Epithelial cell of proximal tubule (primary cell): ENCODE results near the gene PPP1CA. TPM values are rescaled to one million over a fixed set of nuclear protein-coding genes. Genes with fewer than 3 reads are reported as not detected.

Experiments used
- DNase-seq: peaks from one replicate; pipeline ENCODE4 v3.0.0-alpha.2; 2011; ENCODE audit warnings: low read depth
- H3K4me3 ChIP-seq: 2 replicates; pipeline ENCODE4 v1.5.1; 2011; ENCODE audit warnings: low read depth, mild to moderate bottlenecking, low read length
- CTCF ChIP-seq: conservative IDR thresholded peaks from 2 replicates; pipeline ENCODE4 v1.5.1; 2012; ENCODE audit warnings: low read depth, mild to moderate bottlenecking, low read length
- total RNA-seq: library from RNA; depleted of rRNA; stranded (reverse); fragments of >200 nt; gene quantifications from 2 replicates; pipeline ENCODE4 v1.2.3, GENCODE V29; 2015

Gene PPP1CA
- total RNA-seq, 1 donor from 2014 or later, result 359 TPM

- TF ChIP-seq CTCF, result no peak
- no peak for DNase-seq
- no peak overlapping the region for H3K4me3 ChIP-seq
Measured at GRCh38 chr11:67423891-67424613, 22.4 kb upstream of the PPP1CA start.

DNA sequence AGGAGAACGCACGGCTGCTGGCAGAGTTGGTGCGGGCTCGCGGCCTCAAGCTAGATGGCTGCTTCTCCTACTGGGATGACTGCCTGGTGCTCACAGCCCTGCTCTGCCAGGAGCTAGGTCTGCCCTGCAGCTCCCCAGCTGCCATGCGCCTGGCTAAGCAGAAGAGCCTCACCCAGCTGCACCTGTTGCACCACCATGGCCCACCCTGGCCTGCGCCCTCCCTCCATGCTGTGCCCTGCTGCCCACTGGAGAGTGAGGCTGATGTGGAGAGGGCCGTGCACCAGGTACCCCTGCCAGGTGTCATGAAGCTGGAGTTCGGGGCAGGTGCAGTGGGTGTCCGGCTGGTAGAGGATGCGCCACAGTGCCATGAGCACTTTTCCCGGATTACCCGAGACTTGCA, 21.8 kb upstream of the PPP1CA start:
- H3K4me3 ChIP-seq, result no peak overlapping the region
- no peak for TF ChIP-seq CTCF
- no peak for DNase-seq

DNA sequence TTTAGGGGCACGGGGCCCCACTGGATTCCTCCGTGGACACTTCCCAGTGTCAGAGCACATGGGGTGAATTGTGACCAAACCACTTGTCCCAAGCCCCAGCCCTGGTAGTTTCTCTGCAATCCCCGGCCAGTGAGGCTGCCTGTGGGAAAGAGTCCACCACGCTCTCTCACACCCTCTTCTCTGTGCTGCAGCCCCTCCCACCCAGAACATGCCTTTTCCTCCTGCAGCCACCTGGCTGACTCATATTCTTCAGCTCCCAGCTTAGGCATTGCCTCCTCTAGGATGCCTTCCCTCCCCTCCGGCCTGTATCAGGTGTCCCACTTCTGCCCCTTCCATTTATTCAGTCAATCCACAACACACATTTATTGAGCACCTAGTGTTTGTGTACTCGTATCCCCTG, 21.2 kb upstream of the PPP1CA start:
- DNase-seq, result no peak
- H3K4me3 ChIP-seq, result no peak overlapping the region
- TF ChIP-seq CTCF, result no peak

DNA sequence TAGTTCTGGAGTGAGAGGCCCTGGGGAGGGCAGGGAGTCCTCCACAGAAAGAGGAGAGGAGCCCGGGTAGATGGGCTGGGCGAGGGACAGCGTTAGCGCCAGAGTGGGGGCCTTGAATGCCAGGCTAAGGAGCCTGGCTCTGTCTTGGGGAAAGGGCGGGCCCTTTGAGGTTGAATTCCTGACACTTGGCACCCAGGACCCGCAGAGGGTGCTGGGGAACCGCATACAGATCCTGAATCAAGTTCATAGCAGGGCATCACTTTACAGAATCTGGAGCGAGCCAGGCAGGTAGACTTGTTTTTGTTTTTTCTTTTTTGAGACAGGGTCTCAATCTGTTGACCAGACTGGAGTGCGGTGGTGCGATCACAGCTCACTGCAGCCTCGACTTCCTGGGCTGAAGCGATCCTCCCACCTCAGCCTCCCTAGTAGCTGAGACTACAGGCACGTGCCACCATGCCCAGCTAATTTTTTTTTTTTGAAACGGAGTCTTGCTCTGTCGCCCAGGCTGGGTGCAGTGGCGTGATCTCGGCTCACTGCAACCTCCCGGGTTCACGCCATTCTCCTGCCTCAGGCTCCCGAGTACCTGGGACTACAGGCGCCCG, 19.9 kb upstream of the PPP1CA start:
- TF ChIP-seq CTCF, result no peak
- peak overlapping the region; percentile 34 for H3K4me3 ChIP-seq
- no peak for DNase-seq

GRCh38 chr11:67420646-67421429, 19.2 kb upstream of the PPP1CA start:
- DNase-seq, result no peak
- TF ChIP-seq CTCF, result no peak
- peak overlapping the region; percentile 46 for H3K4me3 ChIP-seq

GRCh38 chr11:67420147-67420645, 18.5 kb upstream of the PPP1CA start:
- no peak for DNase-seq
- no peak for TF ChIP-seq CTCF
- H3K4me3 ChIP-seq, result peak overlapping the region; percentile 46
